Spleen (tissue), 7 donors: ENCODE results near the gene RHBDL3.

Source experiments
- CTCF ChIP-seq, 11 experiments: fragments of 200-600 bp in 7 of 11; fragments of 450-650 bp in 4 of 11; sonication (generic) in 4 of 11; IDR thresholded peaks in 8 of 11; conservative IDR thresholded peaks in 3 of 11; 1 replicate in 7 of 11; 2 replicates in 4 of 11; pipeline versions ENCODE4 v1.4.0 to v1.8.0; 2016 to 2021; ENCODE audit warnings: antibody characterized with exemption in 11 of 11, inconsistent platforms in 4 of 11, mild to moderate bottlenecking in 1 of 11
- POLR2AphosphoS5 ChIP-seq, 3 donors: sonication (generic); formaldehyde crosslinking; IDR thresholded peaks; one replicate each; pipeline ENCODE4 v1.5.1; 2017; ENCODE audit warnings: antibody characterized with exemption in 3 of 3
- donor health status: DM: no; HTN: no; CAD: no; lungs with moderate emphysema.
- donor health status: DM: no; HTN: no; CAD: no.
- donor health status: DM: no; HTN: no; CAD: no.

- TF ChIP-seq CTCF (IDR thresholded peaks at IDR 0.05 in 8 of 11, conservative IDR thresholded peaks at IDR 0.05 in 3 of 11) (no peak), POLR2AphosphoS5 (IDR thresholded peaks at IDR 0.05) (no peak)
Measured at GRCh38 chr17:32323046-32323445, 57.4 kb downstream of the RHBDL3 start.
